HFF-Myc (cell line): ENCODE measurements around the gene GSK3B.

Experiments
- DNase-seq: peaks from one replicate; pipeline ENCODE4 v3.0.0-alpha.2; 2011; ENCODE audit warnings: low read depth; ENCODE audit errors: extremely low read depth
- H3K4me3 ChIP-seq: replicated peaks from 2 replicates; pipeline ENCODE4 v1.5.1; 2011; ENCODE audit warnings: low read depth, mild to moderate bottlenecking, control low read depth, low read length
- CTCF ChIP-seq: IDR thresholded peaks from 2 replicates; pipeline ENCODE4 v1.5.1; 2012; ENCODE audit warnings: mild to moderate bottlenecking, low read depth, low read length, control low read depth; ENCODE audit errors: missing control alignments

GSK3B gene

GRCh38 chr3:119776304-119776703 is 317.9 kb downstream of the GSK3B start:
- DNase-seq: no peak
- TF ChIP-seq CTCF: no peak
- H3K4me3 ChIP-seq: no peak overlapping the region

GRCh38 chr3:119774444-119774843 is 319.8 kb downstream of the GSK3B start:
- no peak for DNase-seq
- no peak overlapping the region for H3K4me3 ChIP-seq
- TF ChIP-seq CTCF: no peak
